Fibroblast of mammary gland (primary cell): ENCODE data around the gene HSPBP1.
A peak's percentile ranks its signal among the peaks of the same experiment; 100 is the strongest.

Source experiments
- DNase-seq: peaks from one replicate; pipeline ENCODE4 v3.0.0-alpha.2; 2010; ENCODE audit warnings: low read depth
- H3K4me3 ChIP-seq: 2 replicates; pipeline ENCODE4 v1.5.1; 2011; ENCODE audit warnings: low read depth, mild to moderate bottlenecking, low read length, moderate library complexity; ENCODE audit not compliant: control insufficient read depth
- CTCF ChIP-seq: conservative IDR thresholded peaks from 2 replicates; pipeline ENCODE4 v1.5.1; 2011; ENCODE audit warnings: low read depth, low read length, inconsistent platforms; ENCODE audit not compliant: control insufficient read depth, insufficient read depth

Gene HSPBP1

GRCh38 chr19:55300886-55301458 is 21.1 kb upstream of the HSPBP1 start:
- no peak for TF ChIP-seq CTCF
- no peak for DNase-seq
- no peak overlapping the region for H3K4me3 ChIP-seq

GRCh38 chr19:55299991-55300390 is 20.1 kb upstream of the HSPBP1 start:
- no peak overlapping the region for H3K4me3 ChIP-seq
- no peak for TF ChIP-seq CTCF
- DNase-seq, result no peak

- TF ChIP-seq CTCF, result no peak
- H3K4me3 ChIP-seq, result no peak overlapping the region
- DNase-seq, result no peak
These were observed 17.4 kb upstream of the HSPBP1 start for GRCh38 chr19:55297267-55297666.

- H3K4me3 ChIP-seq, result no peak overlapping the region
- peak; percentile 46 for DNase-seq
- TF ChIP-seq CTCF, result no peak
These were observed 9.3 kb upstream of the HSPBP1 start for GRCh38 chr19:55289117-55289796.

GRCh38 chr19:55287361-55288079 is 7.6 kb upstream of the HSPBP1 start:
- DNase-seq, result no peak
- no peak overlapping the region for H3K4me3 ChIP-seq
- no peak for TF ChIP-seq CTCF

GRCh38 chr19:55285229-55285890 is 5.5 kb upstream of the HSPBP1 start:
- DNase-seq, result no peak
- TF ChIP-seq CTCF, result no peak
- H3K4me3 ChIP-seq, result no peak overlapping the region
